ENCODE measurements around the gene DCHS2. TPM values are rescaled to one million over a fixed set of nuclear protein-coding genes. Genes with fewer than 3 reads are reported as not detected.

DCHS2 gene
- total RNA-seq, 1 donor from 2014 or later = 0.32 TPM

GRCh38 chr4:154511981-154512380 is 20.4 kb upstream of the DCHS2 start:
- no peaks in the 10 kb centered on the region for H3K4me1 ChIP-seq
- H3K27ac ChIP-seq = no peak overlapping the region
- no peaks in the 10 kb centered on the region for H3K36me3 ChIP-seq
- ATAC-seq = no peak
- no peak for DNase-seq
- intact Hi-C loops (cut with DNase I) = no loop called here
- no peaks in the 10 kb centered on the region for H3K9me3 ChIP-seq
- no peak for TF ChIP-seq CTCF (IDR thresholded peaks at IDR 0.05)
- peaks cover 10% of the 10 kb centered on the region for H3K27me3 ChIP-seq
- H3K4me3 ChIP-seq = no peak overlapping the region

- Histone ChIP-seq H3K36me3 (no peaks in the 10 kb centered on the region), H3K27me3 (peaks cover 10% of the 10 kb centered on the region), H3K4me3 (no peak overlapping the region), H3K27ac (no peak overlapping the region), H3K4me1 (no peaks in the 10 kb centered on the region), H3K9me3 (no peaks in the 10 kb centered on the region)
- intact Hi-C loops (cut with DNase I) = no loop called here
- no peak for DNase-seq
- TF ChIP-seq CTCF (IDR thresholded peaks at IDR 0.05) = no peak
- no peak for ATAC-seq
Observed at GRCh38 chr4:154511548-154511947, 19.9 kb upstream of the DCHS2 start.

GRCh38 chr4:154507156-154507555 is 15.6 kb upstream of the DCHS2 start:
- no peak for DNase-seq
- intact Hi-C loops (cut with DNase I) = no loop called here
- Histone ChIP-seq H3K36me3 (no peaks in the 10 kb centered on the region), H3K27me3 (peaks cover 14% of the 10 kb centered on the region), H3K4me3 (no peak overlapping the region), H3K27ac (no peak overlapping the region), H3K9me3 (no peaks in the 10 kb centered on the region), H3K4me1 (no peaks in the 10 kb centered on the region)
- no peak for TF ChIP-seq CTCF (IDR thresholded peaks at IDR 0.05)
- ATAC-seq = no peak

GRCh38 chr4:154506253-154506652 is 14.7 kb upstream of the DCHS2 start:
- no peak overlapping the region for H3K4me3 ChIP-seq
- H3K27me3 ChIP-seq = peaks cover 9% of the 10 kb centered on the region
- intact Hi-C loops (cut with DNase I) = no loop called here
- no peaks in the 10 kb centered on the region for H3K36me3 ChIP-seq
- DNase-seq = no peak
- peak; percentile 31 for TF ChIP-seq CTCF (IDR thresholded peaks at IDR 0.05)
- H3K27ac ChIP-seq = no peak overlapping the region
- ATAC-seq = peak; percentile 22
- H3K9me3 ChIP-seq = no peaks in the 10 kb centered on the region
- H3K4me1 ChIP-seq = no peaks in the 10 kb centered on the region

- Histone ChIP-seq H3K27me3 (peaks cover 13% of the 10 kb centered on the region), H3K9me3 (no peaks in the 10 kb centered on the region), H3K4me1 (no peaks in the 10 kb centered on the region), H3K27ac (no peak overlapping the region), H3K36me3 (no peaks in the 10 kb centered on the region), H3K4me3 (no peak overlapping the region)
- ATAC-seq (no peak), DNase-seq (no peak)
- peak; percentile 42 for TF ChIP-seq CTCF (IDR thresholded peaks at IDR 0.05)
- intact Hi-C loops (cut with DNase I) = no loop called here
Observed at GRCh38 chr4:154503598-154503997, 12.0 kb upstream of the DCHS2 start.

GRCh38 chr4:154502111-154502510 is 10.5 kb upstream of the DCHS2 start:
- no peaks in the 10 kb centered on the region for H3K9me3 ChIP-seq
- no peak overlapping the region for H3K4me3 ChIP-seq
- no peak for TF ChIP-seq CTCF (IDR thresholded peaks at IDR 0.05)
- no peak overlapping the region for H3K27ac ChIP-seq
- no peaks in the 10 kb centered on the region for H3K36me3 ChIP-seq
- DNase-seq (no peak), ATAC-seq (no peak)
- H3K4me1 ChIP-seq = no peaks in the 10 kb centered on the region
- intact Hi-C loops (cut with DNase I) = no loop called here
- H3K27me3 ChIP-seq = peaks cover 24% of the 10 kb centered on the region
